Hepatocyte (in vitro differentiated cells): Measurements from ENCODE around the gene PPP2R2B. TPM values are rescaled to one million over a fixed set of nuclear protein-coding genes. Genes with fewer than 3 reads are reported as not detected.

Experiments
- DNase-seq: peaks from one replicate; pipeline ENCODE4 v3.0.0-alpha.2; 2016; ENCODE audit warnings: low spot score
- H2AFZ ChIP-seq: fragments of 200-600 bp; sonication (generic); 2 replicates; pipeline ENCODE4 v1.6.0; 2016; ENCODE audit warnings: antibody characterized with exemption, mild to moderate bottlenecking
- H3K27ac ChIP-seq: fragments of 200-600 bp; sonication (generic); 2 replicates; pipeline ENCODE4 v1.5.1; 2016; ENCODE audit warnings: mild to moderate bottlenecking
- H3K27me3 ChIP-seq: fragments of 200-600 bp; sonication (generic); 2 replicates; pipeline ENCODE4 v1.6.1; 2016
- H3K36me3 ChIP-seq: fragments of 200-600 bp; sonication (generic); replicated peaks from 2 replicates; pipeline ENCODE4 v1.5.1; 2016; ENCODE audit warnings: low read depth; ENCODE audit not compliant: insufficient read depth
- H3K4me1 ChIP-seq: fragments of 200-600 bp; sonication (generic); 2 replicates; pipeline ENCODE4 v1.5.1; 2016; ENCODE audit warnings: mild to moderate bottlenecking, moderate library complexity; ENCODE audit not compliant: insufficient read depth
- H3K4me2 ChIP-seq: fragments of 200-600 bp; sonication (generic); 2 replicates; pipeline ENCODE4 v1.6.0; 2016
- H3K4me3 ChIP-seq: fragments of 200-600 bp; sonication (generic); 2 replicates; pipeline ENCODE4 v1.5.1; 2016; ENCODE audit warnings: mild to moderate bottlenecking
- H3K79me2 ChIP-seq: fragments of 200-600 bp; sonication (generic); 2 replicates; pipeline ENCODE4 v1.6.0; 2017; ENCODE audit warnings: mild to moderate bottlenecking
- H3K9me2 ChIP-seq: fragments of 200-600 bp; sonication (generic); replicated peaks from 2 replicates; pipeline ENCODE4 v1.6.0; 2017; ENCODE audit warnings: mild to moderate bottlenecking; ENCODE audit not compliant: insufficient read depth
- H3K9me3 ChIP-seq: fragments of 200-600 bp; sonication (generic); 2 replicates; pipeline ENCODE4 v1.5.1; 2016; ENCODE audit warnings: low read depth, mild to moderate bottlenecking
- H4K20me1 ChIP-seq: fragments of 200-600 bp; sonication (generic); 2 replicates; pipeline ENCODE4 v1.6.0; 2016; ENCODE audit warnings: mild to moderate bottlenecking; ENCODE audit not compliant: insufficient read depth, poor library complexity, severe bottlenecking
- EZH2 ChIP-seq: fragments of 200-600 bp; sonication (generic); IDR thresholded peaks from 2 replicates; pipeline ENCODE4 v1.6.1; 2016; ENCODE audit warnings: antibody characterized with exemption, mild to moderate bottlenecking, borderline replicate concordance
- EZH2phosphoT487 ChIP-seq: fragments of 200-600 bp; sonication (generic); IDR thresholded peaks from one replicate; pipeline ENCODE4 v1.6.1; 2018; ENCODE audit warnings: antibody characterized with exemption, mild to moderate bottlenecking, low read depth, moderate library complexity; ENCODE audit not compliant: unreplicated experiment, severe bottlenecking
- WGBS: methylation state at CpG from one replicate; pipeline ENCODE4 v1.1.6; 2016; ENCODE audit warnings: low lambda C conversion rate; ENCODE audit errors: missing lambda C conversion rate; 5-methylcytosine and 5-hydroxymethylcytosine counted together
- polyA plus RNA-seq: library from polyadenylated mRNA; unstranded; fragments of >200 nt; fragmentation: Nextera tagmentation; extraction: Ambion mirVana; gene quantifications from 2 replicates; pipeline ENCODE4 v1.2.1, GENCODE V29; 2016
- total RNA-seq: library from RNA; depleted of rRNA; stranded (reverse); fragments of >200 nt; gene quantifications from 2 replicates; pipeline ENCODE4 v1.2.3, GENCODE V29; 2014
- TF ChIP-seq, protein P1 (sequence below): fragments of 200-600 bp; sonication (generic); IDR thresholded peaks from 2 replicates; pipeline ENCODE4 v1.5.1; 2016; ENCODE audit warnings: antibody characterized with exemption, mild to moderate bottlenecking; ENCODE audit not compliant: poor library complexity

Gene PPP2R2B
- total and polyA plus RNA-seq, 2 experiments from 2014 or later = 2.3 to 3.2 TPM

DNA sequence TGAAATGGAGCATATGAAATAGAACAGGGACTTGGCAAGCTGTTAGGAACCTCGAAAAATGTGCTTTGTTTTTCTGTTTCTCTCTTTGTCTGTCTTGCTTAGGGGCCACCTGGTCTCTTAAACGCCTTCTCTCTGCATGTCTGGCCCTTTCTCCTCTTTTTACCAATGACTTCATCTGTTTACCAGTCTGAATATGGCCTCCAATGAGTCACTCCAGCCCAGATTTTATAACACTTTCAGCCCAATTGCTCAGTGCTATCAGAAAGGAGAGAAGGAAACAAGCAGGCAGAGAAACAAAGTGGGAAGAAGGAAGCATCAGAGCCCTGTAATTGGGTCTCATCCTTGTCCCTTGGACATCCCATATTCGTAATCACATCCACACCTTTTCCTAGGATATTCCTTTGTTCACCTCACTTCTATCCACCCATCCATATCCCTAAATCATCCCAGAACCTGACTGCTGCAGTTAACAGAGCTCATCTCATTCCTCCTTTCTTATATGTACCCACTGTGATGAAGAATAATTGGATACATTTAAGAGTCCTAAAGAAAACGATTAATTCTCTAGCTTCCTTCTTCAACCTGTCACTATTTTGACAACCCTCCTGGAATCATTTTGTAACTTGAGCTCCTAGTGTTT, 210.8 kb downstream of the PPP2R2B start:
- H3K4me3 ChIP-seq = no peak overlapping the region
- H3K27me3 ChIP-seq = no peaks in the 10 kb centered on the region
- 54% methylated on average over 4 of the region's 4 CpGs for WGBS
- H3K27ac ChIP-seq = peak overlapping the region; percentile 73
- H3K79me2 ChIP-seq = no peaks in the 10 kb centered on the region
- TF ChIP-seq EZH2 (no peak), EZH2phosphoT487 (no peak)
- TF ChIP-seq, protein P1, sequence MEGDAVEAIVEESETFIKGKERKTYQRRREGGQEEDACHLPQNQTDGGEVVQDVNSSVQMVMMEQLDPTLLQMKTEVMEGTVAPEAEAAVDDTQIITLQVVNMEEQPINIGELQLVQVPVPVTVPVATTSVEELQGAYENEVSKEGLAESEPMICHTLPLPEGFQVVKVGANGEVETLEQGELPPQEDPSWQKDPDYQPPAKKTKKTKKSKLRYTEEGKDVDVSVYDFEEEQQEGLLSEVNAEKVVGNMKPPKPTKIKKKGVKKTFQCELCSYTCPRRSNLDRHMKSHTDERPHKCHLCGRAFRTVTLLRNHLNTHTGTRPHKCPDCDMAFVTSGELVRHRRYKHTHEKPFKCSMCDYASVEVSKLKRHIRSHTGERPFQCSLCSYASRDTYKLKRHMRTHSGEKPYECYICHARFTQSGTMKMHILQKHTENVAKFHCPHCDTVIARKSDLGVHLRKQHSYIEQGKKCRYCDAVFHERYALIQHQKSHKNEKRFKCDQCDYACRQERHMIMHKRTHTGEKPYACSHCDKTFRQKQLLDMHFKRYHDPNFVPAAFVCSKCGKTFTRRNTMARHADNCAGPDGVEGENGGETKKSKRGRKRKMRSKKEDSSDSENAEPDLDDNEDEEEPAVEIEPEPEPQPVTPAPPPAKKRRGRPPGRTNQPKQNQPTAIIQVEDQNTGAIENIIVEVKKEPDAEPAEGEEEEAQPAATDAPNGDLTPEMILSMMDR = no peak
- peak overlapping the region; percentile 24 for H2AFZ ChIP-seq
- no peaks in the 10 kb centered on the region for H3K9me2 ChIP-seq
- peak overlapping the region; percentile 42 for H3K4me2 ChIP-seq
- peak; percentile 67 for DNase-seq
- no peaks in the 10 kb centered on the region for H4K20me1 ChIP-seq
- H3K4me1 ChIP-seq = no peaks in the 10 kb centered on the region
- H3K36me3 ChIP-seq = no peaks in the 10 kb centered on the region
- H3K9me3 ChIP-seq = no peaks in the 10 kb centered on the region

DNA sequence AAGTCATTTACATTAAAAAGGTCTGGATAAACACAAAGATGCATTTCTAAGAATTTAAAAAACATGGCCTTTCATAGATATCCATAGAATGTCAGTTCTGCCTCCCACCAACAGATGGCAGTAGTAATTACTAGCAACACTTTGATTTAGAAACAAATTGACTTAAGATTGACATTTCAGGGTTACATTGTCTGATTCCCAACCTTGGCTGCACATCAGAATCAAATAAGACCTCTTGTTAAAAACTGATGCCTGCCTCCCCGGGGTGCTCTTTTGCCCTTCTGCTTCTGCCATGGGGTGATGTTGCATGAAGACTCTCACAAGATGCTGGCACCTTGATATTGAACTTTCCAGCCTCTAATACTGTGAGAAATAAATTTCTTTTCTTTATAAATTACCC, 216.3 kb downstream of the PPP2R2B start:
- Histone ChIP-seq H3K36me3 (no peaks in the 10 kb centered on the region), H2AFZ (no peak overlapping the region), H3K79me2 (no peaks in the 10 kb centered on the region), H3K27me3 (no peaks in the 10 kb centered on the region), H3K9me3 (no peaks in the 10 kb centered on the region), H3K9me2 (no peaks in the 10 kb centered on the region), H3K27ac (no peak overlapping the region), H3K4me1 (no peaks in the 10 kb centered on the region), H4K20me1 (no peaks in the 10 kb centered on the region), H3K4me3 (no peak overlapping the region), H3K4me2 (no peak overlapping the region)
- no peak for DNase-seq
- WGBS = 100% methylated on average over 1 of the region's 1 CpG
- TF ChIP-seq EZH2 (no peak), EZH2phosphoT487 (no peak)
- TF ChIP-seq, protein P1 = peak; percentile 41

DNA sequence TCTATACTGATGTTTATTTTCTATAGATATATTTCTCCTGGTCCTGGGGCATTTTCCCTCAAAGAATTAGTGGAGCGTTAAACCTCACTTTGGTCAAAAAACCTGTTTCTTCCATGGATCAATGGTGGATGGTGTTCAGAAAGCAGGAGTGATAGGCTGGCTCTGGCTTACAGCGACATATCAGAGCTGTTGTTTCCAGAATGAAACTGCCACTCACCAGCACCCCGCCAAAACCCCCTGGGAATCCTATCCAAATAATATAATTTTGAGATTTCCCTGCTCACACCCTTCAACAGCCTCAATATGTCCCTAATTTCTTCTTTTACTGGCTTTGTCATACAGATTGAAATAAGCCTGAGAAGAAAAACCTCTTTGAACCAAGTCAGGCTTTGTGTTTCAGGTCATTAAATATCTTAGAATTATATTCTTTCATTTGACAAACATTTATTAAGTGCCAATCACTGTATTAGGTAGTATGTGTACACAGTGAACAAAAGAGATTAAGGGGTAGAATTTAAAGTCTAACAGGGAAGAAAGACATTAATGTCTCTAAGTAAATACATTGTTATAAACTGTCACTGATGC, 218.1 kb downstream of the PPP2R2B start:
- H3K4me1 ChIP-seq = no peaks in the 10 kb centered on the region
- no peak for TF ChIP-seq EZH2phosphoT487
- no peak for TF ChIP-seq EZH2
- TF ChIP-seq, protein P1 = no peak
- H3K9me2 ChIP-seq = no peaks in the 10 kb centered on the region
- H3K4me2 ChIP-seq = no peak overlapping the region
- DNase-seq = no peak
- no peaks in the 10 kb centered on the region for H3K79me2 ChIP-seq
- H4K20me1 ChIP-seq = no peaks in the 10 kb centered on the region
- 96% methylated on average over 3 of the region's 3 CpGs for WGBS
- H3K27me3 ChIP-seq = no peaks in the 10 kb centered on the region
- H2AFZ ChIP-seq = no peak overlapping the region
- no peaks in the 10 kb centered on the region for H3K9me3 ChIP-seq
- H3K36me3 ChIP-seq = no peaks in the 10 kb centered on the region
- no peak overlapping the region for H3K27ac ChIP-seq
- H3K4me3 ChIP-seq = no peak overlapping the region
